Non-pigmented ciliary epithelial cell (primary cell): ENCODE measurements around the gene CALD1.
A peak's percentile ranks its signal among the peaks of the same experiment; 100 is the strongest.

Experiments used
- DNase-seq: peaks from one replicate; pipeline ENCODE4 v3.0.0-alpha.2; 2010; ENCODE audit warnings: low read depth

CALD1 gene

DNA sequence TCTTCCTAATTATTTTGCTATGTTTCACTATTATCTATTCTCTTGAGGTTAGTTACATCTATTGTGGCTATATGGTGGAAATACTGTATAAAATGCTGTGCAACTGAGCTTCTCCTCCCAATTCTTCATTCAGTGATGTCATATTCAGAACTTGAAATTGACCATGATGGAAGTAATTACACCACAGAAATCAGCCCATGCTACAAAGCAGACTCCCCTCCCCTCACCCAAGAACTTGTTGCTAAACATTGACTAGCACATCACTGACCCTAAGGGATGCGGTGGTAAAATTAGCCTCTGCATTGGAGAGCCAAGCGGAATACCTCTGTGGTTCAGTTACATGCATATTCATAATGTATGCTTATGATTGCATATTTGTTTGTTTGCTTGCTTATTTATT lies 8.8 kb downstream of the CALD1 start:
- no peak for DNase-seq

DNA sequence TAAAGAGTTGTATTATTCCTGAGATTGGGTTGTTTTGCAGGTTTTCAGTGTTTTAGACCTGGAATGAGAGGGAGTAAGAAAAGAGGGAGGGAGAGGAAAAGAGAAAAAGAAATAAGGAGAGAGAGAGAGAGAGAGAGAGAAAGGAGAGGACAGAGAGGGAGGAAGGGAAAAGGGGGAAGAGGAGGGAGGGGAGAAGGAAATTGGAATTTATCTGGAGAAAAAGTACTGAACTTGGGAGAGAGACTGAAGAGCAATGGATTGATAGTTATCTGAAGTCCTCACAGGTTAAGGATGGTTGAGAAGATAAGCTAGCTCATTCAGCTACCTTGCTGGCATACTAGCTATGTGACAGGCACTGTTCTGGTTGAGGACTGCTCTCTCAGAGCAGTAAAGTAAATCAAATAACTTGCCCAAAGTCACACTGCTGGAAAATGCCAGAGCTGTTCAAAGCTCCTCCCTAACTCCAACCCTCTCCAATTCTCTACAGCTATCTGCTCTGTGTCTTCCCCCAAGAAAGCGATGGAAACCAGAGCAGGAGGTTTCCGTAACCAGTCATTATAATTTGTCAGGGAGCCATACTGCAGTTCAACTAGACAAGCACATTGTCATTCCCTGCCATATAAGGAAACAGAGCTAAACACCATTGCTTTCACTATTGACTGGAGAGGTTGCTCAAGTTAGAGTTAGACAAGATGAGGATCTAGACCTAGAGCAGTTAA lies 10.7 kb downstream of the CALD1 start:
- no peak for DNase-seq

DNA sequence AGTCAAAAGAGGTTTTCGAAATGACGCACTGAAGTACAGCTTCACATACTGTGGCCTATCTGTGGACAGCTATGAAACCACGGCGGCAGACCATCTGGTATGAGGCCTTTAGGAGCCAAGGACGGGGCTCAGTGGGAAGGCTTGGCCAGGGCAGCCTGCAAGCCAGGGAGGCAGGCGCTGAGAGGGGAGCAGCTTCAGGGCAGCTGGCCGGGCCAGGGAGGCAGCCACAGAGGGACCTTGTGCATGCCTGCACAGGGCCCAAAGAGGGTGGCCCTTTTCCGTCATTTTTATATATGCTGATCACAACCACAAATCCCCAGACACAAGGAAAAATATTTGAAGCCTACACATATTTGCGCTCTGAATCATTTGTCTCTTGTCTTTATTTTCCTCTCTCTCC lies 13.5 kb downstream of the CALD1 start:
- DNase-seq = no peak

DNA sequence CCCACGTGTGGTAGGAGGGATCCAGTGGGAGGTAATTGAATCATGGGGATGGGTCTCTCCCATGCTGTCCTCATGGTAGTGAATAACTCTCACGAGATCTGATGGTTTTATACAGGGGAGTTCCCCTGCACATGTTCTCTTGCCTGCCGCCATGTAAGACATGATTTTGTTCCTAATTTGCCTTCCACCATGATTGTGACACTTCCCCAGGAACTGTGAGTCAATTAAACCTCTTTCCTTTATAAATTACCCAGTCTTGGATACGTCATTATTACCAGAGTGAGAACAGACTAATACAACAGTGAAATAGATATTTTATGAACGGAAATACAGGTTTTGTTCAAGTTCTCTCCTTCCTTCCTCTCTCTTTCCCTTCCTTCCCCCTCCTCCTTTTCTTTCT lies 15.8 kb downstream of the CALD1 start:
- no peak for DNase-seq

DNA sequence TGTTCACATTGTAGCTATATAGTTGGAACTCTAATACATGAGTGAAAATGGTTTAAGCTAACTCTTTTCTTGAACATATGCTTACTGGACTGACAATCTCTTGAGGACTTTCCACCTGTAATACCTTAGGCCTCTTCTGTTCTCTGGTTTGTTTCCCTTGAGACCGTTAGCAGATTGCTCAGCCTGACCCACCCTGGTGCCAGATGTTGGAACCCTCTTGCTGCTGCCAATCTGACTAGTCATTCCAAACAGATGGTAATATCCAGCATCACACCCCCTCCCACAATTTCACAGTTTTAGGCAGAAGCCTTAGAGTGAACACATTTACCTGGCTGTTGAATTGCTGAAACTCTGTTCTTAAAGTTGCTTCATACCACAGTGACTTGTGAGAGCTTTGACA lies 18.7 kb downstream of the CALD1 start:
- no peak for DNase-seq

DNA sequence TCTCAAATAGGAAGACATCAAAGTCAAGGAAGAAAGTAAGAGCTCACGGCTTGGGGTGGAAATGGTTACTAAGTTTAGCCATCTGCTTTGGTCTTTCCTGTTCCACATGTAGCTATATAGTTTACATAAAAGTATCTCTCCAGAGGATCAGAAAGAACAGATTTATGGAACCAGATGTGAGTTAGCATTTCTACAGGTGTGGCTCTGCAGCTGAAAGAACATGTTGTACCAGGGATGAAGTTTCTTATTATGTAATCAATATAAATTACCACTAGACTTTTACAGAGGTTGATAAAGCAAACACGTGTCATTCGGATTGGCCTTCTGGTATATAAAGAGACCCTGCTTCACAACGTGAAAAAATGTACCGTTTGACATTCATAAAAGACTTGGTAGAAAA lies 19.9 kb downstream of the CALD1 start:
- no peak for DNase-seq

DNA sequence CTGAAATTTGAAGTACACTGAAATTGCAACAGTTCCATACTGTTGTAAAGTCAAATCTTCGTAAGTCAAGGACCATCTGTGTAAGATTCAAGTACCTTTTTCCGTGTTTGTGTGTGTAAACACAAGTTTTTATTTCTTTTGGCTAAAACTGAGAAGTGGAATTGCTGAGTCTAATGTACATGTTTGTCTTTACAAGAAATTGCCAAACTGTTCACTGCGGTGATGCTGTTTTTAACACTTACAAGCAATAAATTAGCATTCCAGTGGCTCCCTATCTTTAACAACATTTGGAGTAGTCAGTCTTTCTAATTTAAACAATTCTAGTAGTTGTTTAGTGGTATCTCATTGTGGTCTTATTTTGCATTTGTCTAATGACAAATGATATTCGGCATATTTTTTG lies 23.3 kb downstream of the CALD1 start:
- no peak for DNase-seq

DNA sequence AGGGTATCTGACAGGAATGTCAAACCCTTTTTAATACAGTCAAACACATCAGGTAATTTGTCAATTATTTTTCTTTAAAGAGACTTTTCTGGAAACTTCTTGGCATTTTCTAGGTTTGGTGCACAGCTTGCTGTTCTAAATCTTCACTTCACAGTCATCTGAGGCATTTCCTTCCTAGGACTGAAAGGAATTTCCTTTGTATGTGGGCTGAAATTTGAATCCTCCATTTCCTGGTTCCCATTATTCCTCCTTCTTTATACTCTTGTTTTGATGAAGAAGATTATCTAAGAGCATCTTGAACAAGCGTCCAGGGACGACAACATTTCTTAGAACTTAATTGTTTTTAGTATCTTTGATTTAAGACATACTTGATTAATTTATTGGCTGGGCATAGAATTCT lies 24.9 kb downstream of the CALD1 start:
- DNase-seq = no peak

DNA sequence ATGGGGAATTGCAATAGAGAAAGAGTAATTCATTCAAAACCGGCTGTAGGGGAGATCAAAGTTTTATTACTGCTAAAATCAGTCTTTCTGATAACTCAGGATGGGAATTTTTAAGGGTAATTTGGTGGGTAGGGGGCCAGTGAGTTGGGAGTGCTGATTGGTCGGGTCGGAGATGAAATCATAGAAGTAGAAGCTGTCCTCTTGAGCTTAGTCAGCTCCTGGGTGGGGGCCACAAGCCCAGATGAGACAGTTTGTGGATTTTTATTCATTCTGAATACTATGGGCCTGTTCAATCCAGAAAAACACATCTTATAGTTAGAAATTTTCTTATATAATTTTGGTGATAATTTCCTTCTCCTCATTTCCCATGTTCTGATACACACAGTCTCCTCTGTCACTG lies 25.4 kb downstream of the CALD1 start:
- no peak for DNase-seq

DNA sequence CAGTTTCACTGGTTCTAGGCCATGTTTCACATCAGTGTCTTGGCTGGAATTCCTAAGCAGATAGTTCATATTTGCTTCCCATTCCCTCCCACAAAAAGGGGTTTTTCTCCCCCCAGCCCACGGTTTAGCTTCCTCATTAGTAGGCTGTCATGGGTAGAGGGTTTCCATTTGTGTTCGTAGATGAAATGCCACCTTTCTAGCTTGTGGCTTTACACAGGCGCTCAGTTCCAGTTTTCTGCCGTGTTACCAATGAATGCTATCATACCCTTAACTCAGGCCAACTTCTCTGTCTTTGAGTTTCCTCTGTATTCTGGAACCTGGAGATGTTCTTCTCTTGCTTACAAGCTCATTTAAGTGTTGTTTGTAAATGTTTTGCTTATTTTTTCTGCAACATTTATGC lies 26.8 kb downstream of the CALD1 start:
- DNase-seq = no peak

DNA sequence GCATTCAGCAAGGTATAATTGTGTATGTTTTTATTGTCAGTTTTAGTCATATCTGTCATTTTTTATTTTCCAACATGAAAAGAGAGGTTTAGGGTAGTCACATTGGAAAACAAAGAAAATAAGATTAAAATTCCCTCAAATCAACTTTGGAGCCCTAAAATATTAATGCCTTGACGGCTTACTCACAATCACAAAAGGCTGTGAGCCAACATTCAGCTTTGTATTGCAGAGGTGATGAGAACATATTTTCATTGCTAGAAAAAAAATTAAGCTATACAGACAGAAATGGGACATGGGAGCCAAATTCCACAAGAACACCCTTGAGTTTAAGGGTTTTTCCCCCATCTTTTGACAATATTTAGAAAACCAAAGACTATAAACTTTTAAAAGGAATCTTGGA lies 30.2 kb downstream of the CALD1 start:
- no peak for DNase-seq

DNA sequence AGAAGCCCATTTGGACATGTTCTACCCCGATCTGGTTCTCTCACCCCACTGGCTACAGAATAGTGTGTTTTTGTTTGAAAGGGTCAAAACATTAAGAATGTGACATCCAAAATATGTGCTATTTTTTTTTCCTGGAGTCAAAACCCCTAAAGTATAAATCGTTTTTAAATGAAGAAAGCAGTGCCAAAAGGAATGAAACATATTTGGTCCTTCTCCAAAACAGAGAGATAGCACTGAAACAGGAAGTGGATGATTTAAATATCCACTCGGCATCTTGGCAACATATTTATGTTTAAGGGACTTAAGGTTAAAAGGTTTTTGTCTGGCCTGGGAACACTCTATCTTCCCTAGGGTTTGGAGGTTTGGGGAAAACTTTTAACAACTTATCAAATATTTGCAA lies 32.3 kb downstream of the CALD1 start:
- DNase-seq = no peak

DNA sequence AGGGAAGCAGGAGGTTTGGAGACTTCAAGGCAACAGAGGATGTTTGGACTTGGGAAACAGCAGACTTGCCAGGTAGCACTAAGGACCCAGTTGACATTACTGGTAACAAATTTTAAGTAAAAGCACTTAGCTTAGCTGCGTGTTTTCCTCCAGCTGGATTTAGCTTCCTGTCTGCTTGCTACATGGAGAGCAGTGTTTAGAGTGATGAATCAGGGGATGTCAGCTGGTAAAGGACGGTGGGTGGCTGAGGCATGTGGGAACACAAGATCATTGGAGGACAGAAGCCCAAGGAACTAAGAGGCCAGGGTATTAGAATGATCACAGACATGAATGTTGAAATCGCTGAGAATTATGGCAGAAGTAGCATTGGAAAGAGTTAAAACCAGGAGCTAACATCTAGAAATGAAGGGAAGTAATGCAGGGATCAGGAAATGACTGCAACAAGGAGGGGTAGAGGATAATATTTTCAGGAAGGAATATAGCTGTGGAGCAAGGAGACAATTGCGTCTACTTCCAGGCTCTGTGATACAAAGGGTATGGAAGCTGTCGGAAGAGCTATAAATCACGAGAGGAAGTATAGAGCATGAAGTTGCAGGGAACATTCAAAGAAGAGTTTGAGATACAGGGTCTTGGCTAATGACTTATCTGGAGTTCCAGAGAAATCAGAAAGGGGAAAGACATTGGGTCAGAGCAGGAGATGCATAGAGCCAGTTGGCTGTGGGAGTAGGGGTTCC lies 34.4 kb downstream of the CALD1 start:
- DNase-seq = peak; percentile 82

DNA sequence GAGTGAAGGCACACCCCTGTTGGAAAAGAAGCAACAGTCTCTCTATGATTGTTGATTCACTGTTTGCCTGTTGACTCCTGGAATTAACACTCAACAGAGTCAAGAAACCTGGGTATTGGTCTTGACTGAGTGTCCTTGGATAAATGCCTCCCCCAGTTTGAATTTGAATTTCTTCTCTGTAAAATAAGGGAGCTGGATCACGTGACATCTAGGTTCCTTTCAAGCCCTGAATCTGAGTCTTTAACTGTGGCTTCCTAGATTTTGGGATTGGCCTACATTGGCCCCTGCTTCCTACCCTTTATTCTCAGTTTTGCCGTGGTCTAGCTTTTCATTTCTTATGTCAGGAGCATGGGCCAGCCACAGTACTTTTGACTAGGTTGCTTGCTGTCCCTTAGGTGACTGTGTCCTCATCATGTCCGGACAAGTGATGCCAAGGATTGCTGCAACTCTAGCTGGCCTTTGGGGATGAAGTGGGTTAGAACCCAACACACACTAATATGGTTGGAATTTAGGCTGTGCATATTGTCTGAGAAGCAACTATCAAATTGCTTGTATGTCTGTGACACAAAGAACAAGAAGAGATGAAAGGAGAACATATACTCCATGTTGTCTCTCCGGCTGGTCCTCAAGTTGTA lies 35.4 kb downstream of the CALD1 start:
- DNase-seq = no peak

DNA sequence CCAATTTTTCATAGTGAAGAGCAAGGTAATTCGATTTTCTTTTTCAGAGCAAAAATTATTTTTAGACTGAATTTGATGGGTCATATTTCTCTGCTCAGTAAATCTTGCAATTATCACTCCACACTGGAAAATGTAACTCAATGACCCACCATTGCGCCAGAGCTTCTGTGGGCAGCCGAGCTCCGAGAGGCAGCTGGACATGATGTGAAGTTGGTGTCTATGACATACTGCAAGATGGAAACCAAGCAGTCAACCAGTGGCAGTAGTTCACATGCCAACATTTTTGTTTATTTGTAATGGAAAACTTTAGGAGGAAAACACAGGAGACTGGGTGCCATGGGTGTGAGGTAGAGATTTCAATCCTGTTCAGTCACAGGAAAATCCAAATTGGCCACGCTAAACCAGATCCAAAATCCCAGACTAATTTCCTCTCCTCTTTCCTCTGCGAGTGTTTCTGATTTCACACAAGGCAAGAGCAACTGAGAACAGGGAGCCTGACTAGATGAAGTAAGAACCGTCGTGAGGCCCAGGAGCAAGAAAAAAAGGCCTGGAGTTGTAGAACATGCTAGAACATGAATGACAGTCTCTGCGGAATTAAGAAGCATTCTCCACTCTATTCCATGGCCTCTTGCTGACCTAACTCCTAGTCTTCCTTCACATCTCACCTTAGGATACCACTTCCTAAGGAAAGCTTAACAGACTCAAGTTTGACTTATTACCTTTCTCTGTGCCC lies 39.3 kb downstream of the CALD1 start:
- no peak for DNase-seq

DNA sequence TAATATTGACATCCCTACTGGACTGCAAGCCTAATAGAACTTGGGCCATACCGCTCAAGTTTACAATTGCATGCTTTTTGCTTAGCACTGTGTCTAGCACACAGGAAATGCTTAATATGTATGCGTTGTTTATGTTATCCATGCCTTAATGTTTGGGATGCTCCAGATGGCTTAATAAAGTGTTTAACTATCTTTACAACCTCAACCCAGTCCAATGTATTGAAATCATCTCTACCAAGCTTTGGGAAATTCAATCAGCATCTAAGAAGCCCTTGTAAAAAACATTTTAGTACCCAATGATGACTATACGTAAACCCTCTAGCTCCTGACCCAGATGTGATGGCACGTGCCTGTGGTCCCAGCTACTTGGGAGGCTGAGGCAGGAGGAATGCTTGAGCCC lies 40.0 kb downstream of the CALD1 start:
- DNase-seq = no peak

DNA sequence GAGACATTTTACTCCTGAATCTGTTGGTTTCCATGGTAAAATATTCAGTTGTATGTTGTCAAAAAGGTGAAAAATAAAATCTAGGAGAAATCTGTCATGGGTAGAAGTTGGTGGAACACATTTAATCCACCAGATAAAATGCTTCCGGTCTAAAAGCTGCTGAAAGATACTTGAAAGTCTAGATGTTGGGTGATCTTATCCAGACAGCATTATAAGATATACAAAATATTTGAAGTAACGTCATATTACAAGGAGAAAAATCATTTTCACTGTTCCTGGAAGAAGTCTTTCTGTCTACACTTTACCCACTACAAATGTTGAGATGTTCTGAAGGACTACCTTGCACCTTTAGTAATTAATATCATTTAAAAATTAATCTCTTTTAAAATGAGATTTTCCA lies 40.9 kb downstream of the CALD1 start:
- no peak for DNase-seq

DNA sequence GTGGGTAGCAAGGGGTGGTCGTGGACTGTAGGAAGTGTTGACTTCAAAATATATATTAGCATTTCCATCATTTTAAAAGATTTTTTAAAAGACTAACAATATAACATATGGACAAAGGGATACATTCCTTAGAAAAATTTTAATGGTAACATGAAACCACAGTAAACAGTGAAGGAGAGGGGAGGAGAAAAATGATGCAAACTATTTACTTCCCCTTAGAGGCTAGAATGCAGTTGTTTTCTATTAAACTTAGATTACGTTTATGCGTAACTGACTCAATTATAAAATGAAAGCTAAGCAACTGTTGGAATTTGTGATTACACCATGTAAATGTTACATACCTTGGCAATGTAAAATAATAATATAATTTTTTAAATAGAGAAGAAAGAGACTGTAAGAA lies 41.3 kb downstream of the CALD1 start:
- no peak for DNase-seq

DNA sequence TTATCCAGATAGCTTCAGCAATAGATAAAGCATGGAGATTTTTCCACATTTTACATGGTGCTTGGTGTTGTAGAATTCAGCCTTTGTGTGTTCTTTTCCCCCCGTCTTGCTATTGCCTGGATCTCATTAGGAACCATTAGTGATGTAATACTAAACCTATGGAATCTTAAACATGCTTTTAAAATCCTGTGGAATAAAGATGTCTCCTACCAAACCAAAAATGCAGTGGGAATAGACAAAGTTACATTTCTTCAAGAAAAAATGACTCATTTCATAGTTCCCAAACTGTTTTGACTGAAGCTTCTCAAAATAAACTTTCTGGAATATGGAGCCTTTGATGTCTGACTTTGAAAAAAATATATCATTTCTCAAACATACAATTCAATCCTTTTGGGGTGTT lies 44.0 kb downstream of the CALD1 start:
- peak; percentile 82 for DNase-seq

DNA sequence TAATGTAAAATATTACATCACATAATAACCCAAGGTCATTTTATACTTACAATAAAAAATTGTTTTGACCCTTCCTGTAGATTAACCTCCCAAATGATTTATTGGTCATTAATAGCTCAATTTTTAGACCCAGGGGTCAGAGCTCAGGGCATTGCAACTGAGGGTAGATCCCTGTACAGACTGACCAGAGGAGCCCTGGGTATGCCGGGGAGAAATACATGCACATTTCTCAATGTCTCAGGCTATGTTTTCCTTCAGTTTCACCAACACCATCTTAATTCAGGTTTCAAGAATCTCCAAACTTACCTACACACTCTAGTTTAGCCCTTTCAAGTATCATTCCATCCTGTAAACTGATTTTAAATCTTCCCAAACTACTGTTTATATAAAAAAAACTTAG lies 46.2 kb downstream of the CALD1 start:
- no peak for DNase-seq

DNA sequence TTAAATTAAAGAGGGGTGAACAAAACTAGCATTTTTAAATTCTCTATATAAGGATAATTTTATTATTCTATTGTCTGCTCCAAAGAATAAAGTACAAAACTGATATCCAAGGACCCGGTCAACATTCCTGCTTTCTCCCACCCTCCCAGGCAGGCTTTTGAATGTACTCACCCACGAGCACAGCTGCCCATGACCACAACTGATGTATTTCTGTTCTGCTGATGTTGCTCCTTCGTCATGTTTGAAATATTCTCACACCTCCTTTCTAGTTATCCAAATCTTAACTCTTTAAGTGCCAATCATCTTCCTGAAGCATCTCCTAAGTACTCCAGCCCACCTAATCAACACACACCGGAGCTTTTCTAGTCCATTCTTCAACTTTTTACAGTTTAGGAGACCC lies 46.7 kb downstream of the CALD1 start:
- peak; percentile 92 for DNase-seq

DNA sequence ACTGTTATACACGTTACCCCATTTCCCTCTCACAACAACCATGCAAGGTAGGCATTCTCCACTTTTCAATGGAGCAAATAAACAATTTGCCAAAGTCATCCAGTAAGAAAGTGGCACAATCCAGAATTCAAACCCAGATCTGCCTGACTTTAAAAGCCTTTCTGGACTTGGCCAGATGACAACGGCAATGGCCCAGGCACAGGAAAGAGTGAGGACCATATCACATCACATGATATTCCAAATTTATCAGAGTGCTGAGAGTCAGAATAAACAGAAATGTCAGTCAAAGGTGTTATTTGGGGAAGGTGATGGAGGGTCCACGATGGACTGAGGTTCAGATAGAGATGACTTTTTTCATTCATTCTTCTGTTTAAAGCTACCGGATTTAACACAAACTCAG lies 48.0 kb downstream of the CALD1 start:
- DNase-seq = no peak

DNA sequence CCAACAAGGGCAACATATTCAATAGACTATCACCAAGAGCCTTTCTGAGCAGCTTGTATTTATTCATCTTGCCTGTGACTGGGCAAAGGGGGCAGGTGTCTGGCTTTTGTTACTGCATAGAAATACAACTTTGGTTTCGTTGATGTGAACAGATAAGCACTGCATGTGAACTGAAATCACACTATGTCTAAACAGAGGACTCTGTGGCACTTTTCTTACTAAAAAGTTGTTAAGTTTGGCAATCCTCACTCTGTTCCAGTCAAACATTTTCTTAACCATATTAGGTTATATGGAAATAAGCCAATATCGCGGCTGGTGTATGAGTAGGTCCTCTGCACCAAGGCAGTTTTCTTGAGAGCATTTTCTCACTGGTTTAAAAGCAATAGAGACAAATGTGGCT lies 48.5 kb downstream of the CALD1 start:
- peak; percentile 53 for DNase-seq
